GM12878 (cell line): ENCODE measurements around the gene GLI1. TPM values are rescaled to one million over a fixed set of nuclear protein-coding genes. Genes with fewer than 3 reads are reported as not detected.

ENCODE experiments used
- ATF7 ChIP-seq: fragments of 450-650 bp; IDR thresholded peaks from 2 replicates; pipeline ENCODE4 v1.6.1; 2016; ENCODE audit warnings: low read depth, mild to moderate bottlenecking
- BCLAF1 ChIP-seq: fragments of 450-650 bp; IDR thresholded peaks from 2 replicates; pipeline ENCODE4 v1.6.1; 2017; ENCODE audit warnings: antibody characterized with exemption, mild to moderate bottlenecking, moderate library complexity
- CHD1 ChIP-seq: IDR thresholded peaks from 2 replicates; pipeline ENCODE4 v1.6.1; 2012; ENCODE audit warnings: low read depth, low read length, improper control_type of control experiment
- CREB1 ChIP-seq: IDR thresholded peaks from 2 replicates; pipeline ENCODE4 v1.6.1; 2012; ENCODE audit warnings: low read depth, mild to moderate bottlenecking, inconsistent platforms
- EED ChIP-seq: sonication (generic); IDR thresholded peaks from 2 replicates; pipeline ENCODE4 v1.6.1; 2016; ENCODE audit warnings: antibody characterized with exemption, low read depth
- EP300 ChIP-seq, 2 experiments: fragments of 150-350 bp in 1 of 2; IDR thresholded peaks; 2 replicates each; pipeline ENCODE4 v1.6.1; 2011 to 2012; ENCODE audit warnings: low read depth in 2 of 2, low read length in 2 of 2, borderline replicate concordance in 1 of 2, improper control_type of control experiment in 1 of 2, inconsistent platforms in 1 of 2; ENCODE audit not compliant: control insufficient read depth in 1 of 2
- ETV6 ChIP-seq, 2 experiments: fragments of 450-650 bp in 1 of 2; IDR thresholded peaks in 1 of 2; conservative IDR thresholded peaks in 1 of 2; 2 replicates each; pipeline ENCODE4 v1.6.1; 2014; ENCODE audit warnings: antibody characterized with exemption in 1 of 2, borderline replicate concordance in 1 of 2, low read depth in 1 of 2, mild to moderate bottlenecking in 1 of 2, moderate library complexity in 1 of 2
- IKZF1 ChIP-seq: fragments of 450-650 bp; conservative IDR thresholded peaks from 2 replicates; pipeline ENCODE4 v1.6.1; 2017; ENCODE audit warnings: antibody characterized with exemption, mild to moderate bottlenecking
- MTA2 ChIP-seq: fragments of 450-650 bp; IDR thresholded peaks from 2 replicates; pipeline ENCODE4 v1.6.1; 2016; ENCODE audit warnings: low read depth, mild to moderate bottlenecking, moderate library complexity
- NFXL1 ChIP-seq: fragments of 450-650 bp; IDR thresholded peaks from 2 replicates; pipeline ENCODE4 v1.6.1; 2017; ENCODE audit warnings: antibody characterized with exemption, mild to moderate bottlenecking, borderline replicate concordance
- RAD21 ChIP-seq: IDR thresholded peaks from 2 replicates; pipeline ENCODE4 v1.6.1; 2011; ENCODE audit warnings: mild to moderate bottlenecking, low read depth, low read length, moderate library complexity; ENCODE audit not compliant: insufficient read depth
- RCOR1 ChIP-seq: conservative IDR thresholded peaks from 2 replicates; pipeline ENCODE4 v1.6.1; 2012; ENCODE audit warnings: low read depth, low read length, improper control_type of control experiment
- REST ChIP-seq: IDR thresholded peaks from 2 replicates; pipeline ENCODE4 v1.6.1; 2012; ENCODE audit warnings: mild to moderate bottlenecking, low read depth, low read length
- RFX5 ChIP-seq: IDR thresholded peaks from 2 replicates; pipeline ENCODE4 v1.6.1; 2011; ENCODE audit warnings: low read depth, low read length, improper control_type of control experiment
- SMAD1 ChIP-seq: fragments of 450-650 bp; IDR thresholded peaks from 2 replicates; pipeline ENCODE4 v1.6.1; 2018; ENCODE audit warnings: mild to moderate bottlenecking, low read depth; ENCODE audit not compliant: partially characterized antibody
- SPI1 ChIP-seq: IDR thresholded peaks from 2 replicates; pipeline ENCODE4 v1.6.1; 2011; ENCODE audit warnings: low read depth, mild to moderate bottlenecking, low read length, moderate library complexity, borderline replicate concordance; ENCODE audit not compliant: insufficient read depth
- SREBF1 ChIP-seq: IDR thresholded peaks from 2 replicates; pipeline ENCODE4 v1.6.1; 2012; ENCODE audit warnings: mild to moderate bottlenecking, low read length
- SUPT20H ChIP-seq: IDR thresholded peaks from 2 replicates; pipeline ENCODE4 v1.6.1; 2011; ENCODE audit warnings: low read depth, mild to moderate bottlenecking, low read length, moderate library complexity, borderline replicate concordance; ENCODE audit not compliant: control insufficient read depth
- USF2 ChIP-seq: IDR thresholded peaks from 2 replicates; pipeline ENCODE4 v1.6.1; 2011; ENCODE audit warnings: low read depth, low read length, improper control_type of control experiment, borderline replicate concordance
- ZNF24 ChIP-seq: fragments of 450-650 bp; IDR thresholded peaks from 2 replicates; pipeline ENCODE4 v1.6.1; 2017; ENCODE audit warnings: antibody characterized with exemption, mild to moderate bottlenecking
- ZNF274 ChIP-seq: IDR thresholded peaks from one replicate; pipeline ENCODE4 v1.8.0; 2011; ENCODE audit not compliant: insufficient read length, insufficient read depth
- ZNF622 ChIP-seq: fragments of 450-650 bp; IDR thresholded peaks from 2 replicates; pipeline ENCODE4 v1.6.1; 2017; ENCODE audit warnings: mild to moderate bottlenecking, inconsistent platforms
- ZSCAN29 ChIP-seq: fragments of 450-650 bp; IDR thresholded peaks from 2 replicates; pipeline ENCODE4 v1.6.1; 2017; ENCODE audit warnings: mild to moderate bottlenecking, moderate library complexity
- ZZZ3 ChIP-seq: IDR thresholded peaks from 2 replicates; pipeline ENCODE4 v1.6.1; 2011; ENCODE audit warnings: low read depth; ENCODE audit not compliant: control insufficient read depth, insufficient read length
- polyA plus RNA-seq, 11 experiments: library from polyadenylated mRNA; depleted of rRNA in 4 of 11; unstranded in 6 of 11; stranded (reverse) in 5 of 11; fragments of >200 nt; fragmentation: Nextera tagmentation in 4 of 11; fragmentation: Illumina TruSeq in 1 of 11; extraction: Ambion mirVana in 4 of 11; extraction: Trizol in 1 of 11; gene quantifications; 1 replicate in 1 of 11; 2 replicates in 10 of 11; pipeline versions ENCODE4 v1.2.1 to v1.2.3, GENCODE V29; 2011 to 2016; ENCODE audit warnings: inconsistent platforms in 2 of 11, missing spikeins in 2 of 11, low read depth in 1 of 11
- total RNA-seq, 4 experiments: library from RNA; depleted of rRNA in 3 of 4; stranded (reverse); fragments of >200 nt in 3 of 4; fragmentation: Illumina TruSeq in 1 of 4; extraction: Trizol in 1 of 4; gene quantifications; 2 replicates each; pipeline versions ENCODE4 v1.2.1 to v1.2.3, GENCODE V29; 2013 to 2021

GLI1 gene
- total and polyA plus RNA-seq, 10 of the 15 experiments (the other 5 are each of a cell fraction or from before 2014, with no cell fraction given): 0.27 to 1.2 (median 0.49) TPM

- TF ChIP-seq REST (no peak), ZNF274 (no peak), CHD1 (no peak), ZNF24 (0 out of 2 replicates have a peak, but pooled peaks have one; percentile 8), BCLAF1 (no peak), ZSCAN29 (no peak), EP300 (IDR thresholded peaks at IDR 0.05; ENCODE audit: borderline replicate concordance in 1 of 2, control insufficient read depth in 1 of 2, low read depth in 2 of 2, low read length in 2 of 2) (no peak), SREBF1 (no peak), CREB1 (peak; percentile 82), NFXL1 (no peak), SUPT20H (no peak), ETV6 (conservative IDR thresholded peaks at IDR 0.05 in 1 of 2, IDR thresholded peaks at IDR 0.05 in 1 of 2; ENCODE audit: borderline replicate concordance in 1 of 2, low read depth in 1 of 2) (no peak), ZNF622 (no peak), USF2 (no peak), SMAD1 (no peak), IKZF1 (peak; percentile 69), ATF7 (peak; percentile 37; the same call in 1 of the 2 replicates), RAD21 (peak; percentile 75), RCOR1 (0 out of 2 replicates have a peak, but pooled peaks have one; percentile 41), ZZZ3 (no peak), RFX5 (no peak), SPI1 (no peak; the same call in 1 of the 2 replicates), EED (peak; percentile 12; the same call in 1 of the 2 replicates), MTA2 (peak; percentile 35; the same call in 1 of the 2 replicates)
These were observed 2.8 kb downstream of the GLI1 start (continued) for GRCh38 chr12:57462251-57462911.
